Neural cell (in vitro differentiated cells): Measurements from ENCODE around the gene PHF21B. TPM values are rescaled to one million over a fixed set of nuclear protein-coding genes. Genes with fewer than 3 reads are reported as not detected.

ENCODE experiments used
- H2AFZ ChIP-seq: fragments of 200-600, 300-800 bp; sonication (generic), shearing (Covaris generic); 2 replicates; pipeline ENCODE4 v1.6.0; 2014; ENCODE audit warnings: low read depth, mild to moderate bottlenecking, antibody characterized with exemption, low read length, moderate library complexity
- H3F3A ChIP-seq: fragments of 200-600 bp; shearing (Covaris generic); 2 replicates; pipeline ENCODE4 v1.6.1; 2016; ENCODE audit warnings: mild to moderate bottlenecking, moderate library complexity, mixed read lengths, antibody characterized with exemption, low read length; ENCODE audit not compliant: insufficient read depth, poor library complexity, severe bottlenecking
- H3K27ac ChIP-seq: fragments of 200-600, 300-800 bp; sonication (generic), shearing (Covaris generic); 2 replicates; pipeline ENCODE4 v1.5.1; 2014; ENCODE audit warnings: mild to moderate bottlenecking, low read length, moderate library complexity
- H3K27me3 ChIP-seq: fragments of 300-800, 200-600 bp; sonication (generic), shearing (Covaris generic); 2 replicates; pipeline ENCODE4 v1.6.0; 2014; ENCODE audit warnings: mild to moderate bottlenecking, low read depth, low read length, moderate library complexity; ENCODE audit not compliant: insufficient read depth
- H3K36me3 ChIP-seq: fragments of 300-800, 200-600 bp; sonication (generic), shearing (Covaris generic); 2 replicates; pipeline ENCODE4 v1.5.1; 2014; ENCODE audit warnings: mild to moderate bottlenecking, antibody characterized with exemption, low read length, moderate library complexity; ENCODE audit not compliant: insufficient read depth
- H3K4me2 ChIP-seq: fragments of 300-800, 200-600 bp; sonication (generic), shearing (Covaris generic); 2 replicates; pipeline ENCODE4 v1.6.0; 2014; ENCODE audit warnings: mild to moderate bottlenecking, low read length
- H3K4me3 ChIP-seq: fragments of 300-800, 200-600 bp; sonication (generic), shearing (Covaris generic); 2 replicates; pipeline ENCODE4 v1.5.1; 2014; ENCODE audit warnings: mild to moderate bottlenecking, low read length, moderate library complexity
- H3K79me2 ChIP-seq: fragments of 200-600 bp; shearing (Covaris generic); replicated peaks from 2 replicates; pipeline ENCODE4 v1.6.0; 2014; ENCODE audit warnings: mild to moderate bottlenecking, low read length, moderate library complexity; ENCODE audit not compliant: insufficient read depth
- H3K9ac ChIP-seq: fragments of 300-800, 200-600 bp; sonication (generic), shearing (Covaris generic); 2 replicates; pipeline ENCODE4 v1.6.1; 2016; ENCODE audit warnings: mild to moderate bottlenecking, low read length, mixed read lengths
- H3K9me2 ChIP-seq: fragments of 200-600 bp; shearing (Covaris generic); 2 replicates; pipeline ENCODE4 v1.6.1; 2016; ENCODE audit warnings: mild to moderate bottlenecking, low read length, mixed read lengths; ENCODE audit not compliant: insufficient read depth
- H3K9me3 ChIP-seq: fragments of 200-600, 300-800 bp; sonication (generic), shearing (Covaris generic); 2 replicates; pipeline ENCODE4 v1.6.1; 2016; ENCODE audit warnings: mild to moderate bottlenecking, mixed run types, low read length, moderate library complexity, mixed read lengths
- H4K20me1 ChIP-seq: fragments of 200-600 bp; shearing (Covaris generic); 2 replicates; pipeline ENCODE4 v1.6.1; 2016; ENCODE audit warnings: mild to moderate bottlenecking, mixed run types; ENCODE audit not compliant: insufficient read depth
- EP300 ChIP-seq: fragments of 450-650 bp; conservative IDR thresholded peaks from 2 replicates; pipeline ENCODE4 v1.6.1; 2014; ENCODE audit warnings: antibody characterized with exemption, mild to moderate bottlenecking, moderate library complexity; ENCODE audit not compliant: poor library complexity, severe bottlenecking
- EZH2 ChIP-seq: fragments of 200-600, 300-800 bp; shearing (Covaris generic), sonication (generic); IDR thresholded peaks from 2 replicates; pipeline ENCODE4 v1.6.1; 2014; ENCODE audit warnings: antibody characterized with exemption, low read length, borderline replicate concordance, mild to moderate bottlenecking; ENCODE audit not compliant: insufficient read depth, poor library complexity, severe bottlenecking
- MXI1 ChIP-seq: fragments of 450-650 bp; conservative IDR thresholded peaks from 2 replicates; pipeline ENCODE4 v1.6.1; 2014; ENCODE audit warnings: antibody characterized with exemption, mild to moderate bottlenecking; ENCODE audit not compliant: poor library complexity, severe bottlenecking
- POLR2AphosphoS5 ChIP-seq: IDR thresholded peaks from 2 replicates; pipeline ENCODE4 v1.6.1; 2012
- RAD21 ChIP-seq: fragments of 450-650 bp; conservative IDR thresholded peaks from 2 replicates; pipeline ENCODE4 v1.6.1; 2014; ENCODE audit warnings: antibody characterized with exemption, mild to moderate bottlenecking, moderate library complexity
- REST ChIP-seq: IDR thresholded peaks from 2 replicates; pipeline ENCODE4 v1.6.1; 2012; ENCODE audit warnings: borderline replicate concordance
- SMC3 ChIP-seq: fragments of 450-650 bp; conservative IDR thresholded peaks from 2 replicates; pipeline ENCODE4 v1.6.1; 2014; ENCODE audit warnings: antibody characterized with exemption, mild to moderate bottlenecking, moderate library complexity; ENCODE audit not compliant: poor library complexity
- TAF1 ChIP-seq: IDR thresholded peaks from 2 replicates; pipeline ENCODE4 v1.6.1; 2012; ENCODE audit warnings: low read depth
- polyA minus RNA-seq: library from RNA; depleted of rRNA, polyadenylated mRNA; stranded (reverse); fragments of >200 nt; gene quantifications from 2 replicates; pipeline ENCODE4 v1.2.3, GENCODE V29; 2014
- polyA plus RNA-seq: library from polyadenylated mRNA; depleted of rRNA; stranded (reverse); fragments of >200 nt; gene quantifications from 2 replicates; pipeline ENCODE4 v1.2.3, GENCODE V29; 2014
- TF ChIP-seq, protein P1 (sequence below): fragments of 450-650 bp; IDR thresholded peaks from 2 replicates; pipeline ENCODE4 v1.5.1; 2014; ENCODE audit warnings: antibody characterized with exemption, mild to moderate bottlenecking, moderate library complexity; ENCODE audit not compliant: poor library complexity, severe bottlenecking

The PHF21B gene
- polyA plus RNA-seq (49.5 and 56.4 TPM in 2 replicates), polyA minus RNA-seq (62.3 and 63.1 TPM in 2 replicates)

DNA sequence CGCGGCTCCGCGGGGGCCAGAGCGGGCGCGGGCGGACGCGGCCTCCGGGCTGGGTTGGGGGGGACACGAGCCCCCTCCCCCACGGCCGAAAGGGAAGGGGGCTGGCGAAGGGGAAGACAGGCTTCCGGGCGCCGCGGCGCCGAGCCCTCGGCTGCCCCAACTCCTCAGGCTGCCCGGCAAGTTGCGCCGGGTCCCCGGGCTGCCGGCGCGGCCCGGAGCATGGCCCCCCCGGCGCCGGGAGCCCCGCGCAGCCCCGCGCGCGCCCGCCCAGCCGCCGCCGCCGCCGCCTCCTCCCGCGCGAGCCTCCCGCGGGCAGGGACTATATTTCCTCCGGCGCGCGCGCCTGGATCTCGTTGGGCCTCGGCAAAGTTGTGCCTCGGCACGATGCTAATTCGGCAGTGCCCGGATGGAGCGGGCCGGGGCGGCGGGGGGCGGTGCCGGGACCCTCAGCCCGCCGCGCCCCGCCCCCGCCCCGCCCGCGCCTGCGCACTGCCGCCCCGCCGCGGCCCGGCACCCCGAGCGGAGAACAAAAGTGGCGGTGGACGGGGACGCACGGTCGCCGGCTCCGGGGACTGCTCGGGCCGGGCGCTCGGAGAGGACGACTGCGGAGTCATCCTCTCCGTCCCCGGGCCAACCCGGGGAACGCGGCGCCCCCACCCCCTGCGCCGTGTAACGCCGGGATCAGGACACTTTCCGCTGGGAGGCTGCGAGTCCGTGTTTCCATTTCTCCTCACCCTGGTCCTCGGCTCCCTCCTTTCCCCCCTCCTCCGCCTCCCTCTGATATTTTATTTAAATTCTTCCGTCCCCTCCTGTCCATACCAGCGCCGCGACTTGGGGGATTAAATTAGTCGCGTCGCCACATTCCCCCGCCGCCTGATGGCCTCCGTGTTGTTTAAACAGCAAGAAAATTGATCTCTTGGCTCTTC is at the start of gene PHF21B:
TSS of gene PHF21B (minus strand) at position 400 of the 926 bp plus-strand sequence. CDS start 456 bp downstream, outside the sequence.
- Histone ChIP-seq H3K27me3 (no peaks in the 10 kb centered on the region), H3K36me3 (no peaks in the 10 kb centered on the region), H3K27ac (peak within 1 kb of the TSS; percentile 96), H3K9me3 (no peaks in the 10 kb centered on the region), H3K9me2 (no peaks in the 10 kb centered on the region), H3F3A (peaks cover 6% of the 10 kb centered on the region), H3K79me2 (peaks cover 18% of the 10 kb centered on the region), H3K4me2 (peak within 1 kb of the TSS; percentile 70), H3K9ac (peak within 1 kb of the TSS; percentile 95), H2AFZ (peak within 1 kb of the TSS; percentile 60), H4K20me1 (no peaks in the 10 kb centered on the region), H3K4me3 (peak within 1 kb of the TSS; percentile 98)
- TF ChIP-seq SMC3: peak; percentile 53
- peak; percentile 60 for TF ChIP-seq MXI1
- TF ChIP-seq TAF1: peak; percentile 77
- TF ChIP-seq RAD21: peak; percentile 55
- TF ChIP-seq, protein P1, sequence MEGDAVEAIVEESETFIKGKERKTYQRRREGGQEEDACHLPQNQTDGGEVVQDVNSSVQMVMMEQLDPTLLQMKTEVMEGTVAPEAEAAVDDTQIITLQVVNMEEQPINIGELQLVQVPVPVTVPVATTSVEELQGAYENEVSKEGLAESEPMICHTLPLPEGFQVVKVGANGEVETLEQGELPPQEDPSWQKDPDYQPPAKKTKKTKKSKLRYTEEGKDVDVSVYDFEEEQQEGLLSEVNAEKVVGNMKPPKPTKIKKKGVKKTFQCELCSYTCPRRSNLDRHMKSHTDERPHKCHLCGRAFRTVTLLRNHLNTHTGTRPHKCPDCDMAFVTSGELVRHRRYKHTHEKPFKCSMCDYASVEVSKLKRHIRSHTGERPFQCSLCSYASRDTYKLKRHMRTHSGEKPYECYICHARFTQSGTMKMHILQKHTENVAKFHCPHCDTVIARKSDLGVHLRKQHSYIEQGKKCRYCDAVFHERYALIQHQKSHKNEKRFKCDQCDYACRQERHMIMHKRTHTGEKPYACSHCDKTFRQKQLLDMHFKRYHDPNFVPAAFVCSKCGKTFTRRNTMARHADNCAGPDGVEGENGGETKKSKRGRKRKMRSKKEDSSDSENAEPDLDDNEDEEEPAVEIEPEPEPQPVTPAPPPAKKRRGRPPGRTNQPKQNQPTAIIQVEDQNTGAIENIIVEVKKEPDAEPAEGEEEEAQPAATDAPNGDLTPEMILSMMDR: peak; percentile 47
- TF ChIP-seq POLR2AphosphoS5: peak; percentile 93
- peak; percentile 30 for TF ChIP-seq EP300
- no peak for TF ChIP-seq EZH2
- peak; percentile 84 for TF ChIP-seq REST

GRCh38 chr22:45059296-45059695 is 49.5 kb upstream of the PHF21B start:
- H3K9me3 ChIP-seq: no peaks in the 10 kb centered on the region
- no peak overlapping the region for H3K9ac ChIP-seq
- no peak overlapping the region for H3K4me3 ChIP-seq
- H3K36me3 ChIP-seq: no peaks in the 10 kb centered on the region
- H3K79me2 ChIP-seq: no peaks in the 10 kb centered on the region
- no peak for TF ChIP-seq TAF1
- TF ChIP-seq SMC3: no peak
- no peak for TF ChIP-seq EP300
- no peak for TF ChIP-seq POLR2AphosphoS5
- TF ChIP-seq MXI1: no peak
- no peak for TF ChIP-seq REST
- TF ChIP-seq RAD21: no peak
- TF ChIP-seq, protein P1: no peak
- TF ChIP-seq EZH2: no peak
- no peaks in the 10 kb centered on the region for H3K27me3 ChIP-seq
- no peaks in the 10 kb centered on the region for H3F3A ChIP-seq
- no peaks in the 10 kb centered on the region for H4K20me1 ChIP-seq
- H2AFZ ChIP-seq: no peak overlapping the region
- H3K9me2 ChIP-seq: no peaks in the 10 kb centered on the region
- no peak overlapping the region for H3K4me2 ChIP-seq
- no peak overlapping the region for H3K27ac ChIP-seq
